ENCODE measurements around the gene RMND5B. TPM values are rescaled to one million over a fixed set of nuclear protein-coding genes. Genes with fewer than 3 reads are reported as not detected.

Gene RMND5B
- total RNA-seq, 1 donor from 2014 or later = 40.7 TPM

DNA sequence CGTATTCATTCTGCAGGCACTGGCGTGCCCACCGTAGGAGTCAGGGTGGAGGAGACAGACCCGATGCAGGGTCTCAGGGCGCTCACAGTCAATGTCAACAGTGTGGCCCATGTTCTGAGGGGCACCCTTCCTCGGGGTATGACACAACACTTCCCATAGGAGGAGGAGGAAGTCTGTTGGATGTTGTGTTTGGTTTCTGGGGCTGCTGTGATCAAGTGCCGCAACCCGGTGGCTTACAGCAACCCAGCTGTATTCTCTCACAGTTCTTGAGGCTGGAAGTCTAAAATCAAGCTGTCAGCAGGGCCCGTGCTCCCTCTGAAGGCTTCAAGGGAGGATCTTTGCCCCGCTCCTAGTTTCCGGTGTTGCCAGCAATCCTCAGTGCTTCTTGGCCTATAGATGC, 67.9 kb downstream of the RMND5B start:
- no peak for DNase-seq (ENCODE audit: extremely low read depth, low read depth, low spot score)

GRCh38 chr5:178199581-178200434, 69.0 kb downstream of the RMND5B start:
- DNase-seq (ENCODE audit: extremely low read depth, low read depth, low spot score) = no peak

Other genes with a start within 250 kb of the RMND5B start
- gene PROP1, start 134.8 kb upstream of the RMND5B start, total RNA-seq = not detected in 2 replicates
- gene N4BP3, start 17.5 kb upstream of the RMND5B start, total RNA-seq = 42.8 and 103 TPM in 2 replicates
- gene NHP2, start 22.9 kb downstream of the RMND5B start, total RNA-seq = 242 and 354 TPM in 2 replicates
- gene GMCL2, start 56.4 kb downstream of the RMND5B start, total RNA-seq = not detected in 2 replicates
- gene HNRNPAB, start 73.5 kb downstream of the RMND5B start, total RNA-seq = 106 and 146 TPM in 2 replicates
- gene PHYKPL, start 101.8 kb downstream of the RMND5B start, total RNA-seq = 23.3 and 31.0 TPM in 2 replicates